ENCODE data around the gene MAPK13.
"Not testable (repeated sequence)": the region's sequence is repeated elsewhere in the genome, so short reads cannot be mapped to it uniquely, and the experiment has no call there.

The MAPK13 gene

DNA sequence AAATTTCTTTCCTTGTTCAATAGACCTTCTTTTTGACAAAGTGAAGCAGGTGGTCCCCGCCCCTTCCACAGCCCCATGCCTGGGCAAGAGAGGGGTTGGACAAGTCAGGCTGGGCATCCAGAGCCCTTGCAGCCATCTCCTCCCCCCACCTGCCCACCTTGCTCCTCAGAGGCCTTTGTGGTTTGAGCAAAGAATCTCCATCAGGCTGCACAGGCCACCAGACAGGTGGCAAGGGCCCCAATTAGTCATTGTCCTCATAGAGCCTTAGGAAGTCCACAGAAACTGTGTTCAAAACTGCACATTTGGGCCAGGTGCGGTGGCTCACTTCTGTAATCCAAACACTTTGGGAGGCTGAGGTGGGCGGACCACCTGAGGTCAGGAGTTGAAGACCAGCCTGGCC, 1.5 kb upstream of the MAPK13 start:
- DNase-seq = no peak

DNA sequence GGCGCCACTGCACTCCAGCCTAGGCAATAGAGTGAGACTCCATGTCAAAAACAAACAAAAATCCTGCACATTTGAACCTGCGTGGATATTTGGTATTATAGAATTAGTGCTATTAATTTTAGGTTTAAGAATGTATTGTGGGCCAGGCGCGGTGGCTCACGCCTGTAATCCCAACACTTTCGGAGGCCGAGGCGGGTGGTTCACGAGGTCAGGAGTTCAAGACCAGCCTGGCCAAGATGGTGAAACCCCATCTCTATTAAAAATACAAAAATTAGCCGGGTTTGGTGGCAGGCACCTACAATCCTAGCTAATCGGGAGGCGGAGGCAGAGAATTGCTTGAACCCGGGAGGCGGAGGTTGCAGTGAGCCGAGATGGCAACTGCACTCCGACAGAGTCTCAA, 979 bp upstream of the MAPK13 start:
- DNase-seq = not testable (repeated sequence)

DNA sequence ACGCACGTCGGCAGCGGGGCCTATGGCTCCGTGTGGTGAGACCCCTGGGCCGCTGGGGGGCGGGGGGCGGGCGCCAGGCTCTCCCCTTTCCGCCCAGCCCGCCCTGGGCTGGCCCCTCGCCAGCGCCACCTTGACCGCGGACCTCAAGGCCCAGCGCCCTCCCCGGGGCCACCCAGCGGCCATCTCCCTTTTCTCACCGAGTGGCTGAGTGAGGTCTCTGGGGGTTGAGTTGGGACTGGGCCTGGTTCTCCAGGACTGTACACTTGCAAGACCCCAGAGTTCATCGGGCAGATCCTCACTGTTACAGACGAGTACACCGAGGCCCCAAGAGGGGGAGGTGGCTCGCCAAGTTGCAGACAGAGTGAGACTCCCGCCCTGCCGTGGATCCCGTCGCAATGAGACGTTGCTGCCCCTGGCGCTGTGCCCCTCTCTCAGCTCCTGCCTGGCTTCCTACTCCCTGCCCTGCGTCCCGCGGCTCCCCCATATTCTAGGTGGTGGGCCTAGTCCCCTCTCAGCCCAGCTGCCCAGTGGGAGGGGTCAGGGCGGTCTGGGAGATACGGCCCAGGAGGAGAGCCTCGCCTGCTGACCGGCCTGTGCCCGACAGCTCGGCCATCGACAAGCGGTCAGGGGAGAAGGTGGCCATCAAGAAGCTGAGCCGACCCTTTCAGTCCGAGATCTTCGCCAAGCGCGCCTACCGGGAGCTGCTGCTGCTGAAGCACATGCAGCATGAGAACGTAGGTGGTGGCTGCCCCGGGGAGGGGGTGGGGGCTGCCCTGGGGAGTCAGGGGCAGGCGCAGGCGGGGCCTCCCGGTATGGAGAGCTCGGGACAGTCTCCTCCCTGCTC, 576 bp downstream of the MAPK13 start:
- peak; percentile 49 for DNase-seq

DNA sequence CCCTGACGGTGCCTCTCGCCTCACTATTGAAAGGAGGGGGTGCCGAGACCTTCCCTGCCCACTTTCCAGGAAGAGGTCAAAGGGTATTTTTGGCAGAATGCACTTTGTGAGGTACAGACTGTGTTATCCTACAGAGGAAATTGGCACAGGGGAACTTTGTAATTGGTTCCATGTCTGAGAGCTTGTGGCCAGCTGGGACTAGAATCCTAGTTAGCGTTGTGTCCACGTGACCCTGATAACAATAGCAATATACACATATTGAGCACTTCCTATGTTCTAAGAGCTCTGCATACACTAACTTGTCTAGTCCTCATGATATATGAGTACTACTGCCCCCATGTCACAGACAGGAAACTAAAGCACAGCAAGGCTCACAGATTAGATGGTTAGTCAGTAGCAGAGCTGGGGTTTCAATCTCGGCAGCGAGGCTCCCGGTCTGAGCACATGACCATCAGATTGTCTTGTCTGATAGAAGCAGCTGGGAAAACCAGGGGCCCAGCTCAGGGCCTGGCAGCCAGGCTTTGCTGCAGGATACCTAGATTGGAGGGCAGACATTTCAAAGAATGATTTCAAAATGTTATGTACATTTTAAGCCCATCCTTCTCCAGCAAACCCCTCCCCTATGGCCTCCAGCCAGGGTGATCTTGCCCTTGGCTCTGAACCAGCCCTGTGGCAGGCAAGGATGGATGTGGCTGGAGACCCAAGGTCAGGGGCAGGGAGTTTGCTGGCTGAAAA, 1.4 kb downstream of the MAPK13 start:
- peak; percentile 85 for DNase-seq

DNA sequence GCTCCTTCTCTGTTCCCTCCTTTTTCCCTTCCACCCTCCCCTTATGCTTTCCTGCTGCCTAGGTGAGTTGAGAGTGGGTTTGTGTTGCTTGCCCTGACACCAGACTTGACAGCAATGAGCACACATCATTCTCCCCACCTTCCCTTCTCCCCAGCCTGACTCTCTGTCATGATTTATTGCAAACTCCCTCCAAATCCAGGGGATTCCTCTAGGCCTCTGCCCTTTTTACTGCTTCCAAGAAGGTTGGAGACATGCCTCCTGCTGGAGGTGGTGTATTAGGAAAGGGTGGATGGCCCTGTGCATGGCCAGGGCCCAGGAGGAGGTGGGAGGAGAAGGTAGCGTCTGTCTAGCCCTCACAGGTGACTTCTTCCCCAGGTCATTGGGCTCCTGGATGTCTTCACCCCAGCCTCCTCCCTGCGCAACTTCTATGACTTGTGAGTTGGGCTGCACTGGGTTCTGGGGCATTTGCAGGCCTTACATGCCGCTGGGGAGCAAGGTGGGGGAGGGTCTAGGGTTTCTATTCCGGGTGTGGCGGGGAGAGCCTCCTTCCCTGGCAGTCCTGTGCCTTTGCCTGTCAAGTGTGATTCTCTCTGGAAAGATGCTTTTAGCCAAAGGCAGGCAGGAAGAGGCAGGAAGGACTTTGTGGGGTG, 2.1 kb downstream of the MAPK13 start:
- no peak for DNase-seq

DNA sequence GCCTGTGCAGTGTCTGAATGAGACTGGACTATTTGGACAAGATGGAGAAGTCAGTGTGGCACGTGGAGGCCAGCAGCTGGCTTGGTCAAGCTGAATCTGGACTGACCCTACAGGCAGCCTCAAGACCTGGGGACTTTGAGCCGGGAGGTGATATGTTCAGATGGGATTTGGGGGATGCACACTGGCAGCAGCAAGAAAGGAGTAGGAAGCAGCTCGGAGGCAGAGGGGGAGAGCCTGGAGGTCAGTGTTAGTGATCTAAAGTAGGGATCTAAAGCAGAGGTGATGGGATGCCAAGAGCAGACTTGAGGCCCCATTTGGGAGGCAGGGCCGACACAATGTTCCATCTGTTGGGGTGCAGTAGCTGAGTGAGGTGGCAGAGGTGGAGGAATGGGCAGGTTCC, 2.8 kb downstream of the MAPK13 start:
- DNase-seq = no peak

DNA sequence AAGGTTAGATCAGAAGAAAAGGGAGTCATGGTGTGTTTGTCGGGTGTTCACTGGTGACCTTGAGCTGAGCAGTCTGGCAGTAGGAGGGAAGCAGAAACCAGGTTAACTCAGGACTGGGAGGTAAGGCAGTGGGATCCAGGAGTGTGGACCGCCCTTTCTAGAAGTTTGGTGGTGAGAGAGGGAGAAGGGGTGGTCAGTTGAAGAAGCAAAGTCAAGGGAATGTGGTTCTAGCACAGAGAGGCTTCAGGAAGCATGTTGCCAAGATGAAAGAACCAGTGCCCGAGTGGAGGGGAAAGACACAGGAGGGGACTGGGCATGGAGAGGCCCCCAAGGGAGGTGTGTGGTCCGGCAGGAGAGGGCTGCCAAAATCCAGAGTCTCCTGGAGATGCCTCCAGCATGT, 3.6 kb downstream of the MAPK13 start:
- DNase-seq = no peak

DNA sequence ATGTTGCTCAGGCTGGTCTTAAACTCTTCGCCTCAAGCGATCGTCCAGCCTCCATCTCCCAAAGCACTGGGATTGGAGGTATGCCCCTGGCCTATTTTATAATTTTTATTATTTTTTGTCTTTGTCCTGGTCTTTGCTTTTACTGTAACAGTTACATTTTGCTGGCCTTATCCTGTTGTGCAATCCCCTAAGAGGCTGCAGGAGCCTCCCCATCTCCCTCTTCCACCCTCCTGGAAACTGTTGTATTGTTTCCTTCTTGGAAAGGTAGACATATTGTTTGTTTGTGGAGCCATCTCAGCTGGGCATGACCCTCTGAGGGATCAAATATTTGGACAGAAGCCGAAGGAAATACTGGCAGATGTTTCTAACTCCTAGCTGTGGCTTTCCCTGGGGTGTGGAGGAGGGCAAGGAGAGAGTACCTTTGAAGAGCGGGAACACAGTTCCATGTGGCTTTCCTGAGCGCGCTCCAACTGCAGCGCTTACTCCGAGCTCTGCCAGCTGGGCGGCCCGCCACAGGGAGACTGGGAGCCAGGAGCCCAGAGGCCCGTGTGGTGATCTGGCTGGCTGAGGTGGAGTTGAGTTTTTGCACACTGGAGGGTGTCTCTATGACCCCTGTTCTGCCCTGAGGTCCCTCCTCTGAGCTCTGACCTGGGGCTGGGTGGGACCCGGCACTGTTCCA, 4.9 kb downstream of the MAPK13 start:
- DNase-seq = no peak

DNA sequence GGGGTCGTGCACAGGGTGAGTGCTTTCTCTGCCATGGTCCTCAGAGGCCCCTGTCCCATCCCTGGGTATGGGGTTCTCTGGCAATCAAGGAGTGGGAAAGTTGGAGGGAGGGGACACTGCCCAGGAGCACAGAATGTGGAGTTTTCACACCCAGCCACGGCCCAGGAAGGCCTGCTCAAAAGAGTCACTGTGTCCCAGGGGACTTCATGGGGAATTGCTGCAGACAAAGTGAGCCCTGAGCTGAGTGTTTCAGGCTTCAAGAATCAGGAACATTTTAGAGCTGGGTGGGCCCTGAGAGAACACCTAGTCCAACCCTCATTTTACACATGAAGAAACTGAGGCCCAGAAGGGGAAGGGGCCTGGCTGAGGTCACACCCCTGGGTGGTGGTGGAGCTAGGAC, 5.7 kb downstream of the MAPK13 start:
- no peak for DNase-seq

DNA sequence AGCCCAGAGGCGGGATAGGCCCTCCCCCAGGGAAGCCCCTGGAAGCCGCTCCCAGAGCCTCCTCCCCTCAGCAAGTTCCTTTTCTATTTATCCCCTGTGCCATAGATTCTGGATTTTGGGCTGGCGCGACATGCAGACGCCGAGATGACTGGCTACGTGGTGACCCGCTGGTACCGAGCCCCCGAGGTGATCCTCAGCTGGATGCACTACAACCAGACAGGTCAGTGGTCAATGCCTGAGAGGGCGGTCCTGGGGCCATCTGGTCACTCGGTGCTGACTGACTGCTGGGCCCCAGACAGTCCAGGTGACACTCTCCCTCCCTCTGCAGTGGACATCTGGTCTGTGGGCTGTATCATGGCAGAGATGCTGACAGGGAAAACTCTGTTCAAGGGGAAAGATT, 6.2 kb downstream of the MAPK13 start:
- DNase-seq = no peak

DNA sequence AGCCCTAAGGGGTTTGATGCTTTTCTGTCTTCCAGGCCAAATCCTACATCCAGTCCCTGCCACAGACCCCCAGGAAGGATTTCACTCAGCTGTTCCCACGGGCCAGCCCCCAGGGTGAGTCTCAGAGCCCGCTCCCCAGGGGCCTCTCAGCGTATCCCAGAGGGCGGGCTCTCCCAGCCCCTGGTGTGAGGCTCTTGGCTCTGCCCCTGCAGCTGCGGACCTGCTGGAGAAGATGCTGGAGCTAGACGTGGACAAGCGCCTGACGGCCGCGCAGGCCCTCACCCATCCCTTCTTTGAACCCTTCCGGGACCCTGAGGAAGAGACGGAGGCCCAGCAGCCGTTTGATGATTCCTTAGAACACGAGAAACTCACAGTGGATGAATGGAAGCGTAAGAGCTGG, 8.4 kb downstream of the MAPK13 start:
- DNase-seq = no peak

DNA sequence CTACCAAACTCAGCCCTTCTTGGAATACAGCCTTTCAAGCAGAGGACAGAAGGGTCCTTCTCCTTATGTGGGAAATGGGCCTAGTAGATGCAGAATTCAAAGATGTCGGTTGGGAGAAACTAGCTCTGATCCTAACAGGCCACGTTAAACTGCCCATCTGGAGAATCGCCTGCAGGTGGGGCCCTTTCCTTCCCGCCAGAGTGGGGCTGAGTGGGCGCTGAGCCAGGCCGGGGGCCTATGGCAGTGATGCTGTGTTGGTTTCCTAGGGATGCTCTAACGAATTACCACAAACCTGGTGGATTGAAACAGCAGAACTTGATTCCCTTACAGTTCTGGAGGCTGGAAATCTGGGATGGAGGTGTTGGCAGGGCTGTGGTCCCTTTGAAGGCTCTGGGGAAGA, 9.1 kb downstream of the MAPK13 start:
- no peak for DNase-seq

DNA sequence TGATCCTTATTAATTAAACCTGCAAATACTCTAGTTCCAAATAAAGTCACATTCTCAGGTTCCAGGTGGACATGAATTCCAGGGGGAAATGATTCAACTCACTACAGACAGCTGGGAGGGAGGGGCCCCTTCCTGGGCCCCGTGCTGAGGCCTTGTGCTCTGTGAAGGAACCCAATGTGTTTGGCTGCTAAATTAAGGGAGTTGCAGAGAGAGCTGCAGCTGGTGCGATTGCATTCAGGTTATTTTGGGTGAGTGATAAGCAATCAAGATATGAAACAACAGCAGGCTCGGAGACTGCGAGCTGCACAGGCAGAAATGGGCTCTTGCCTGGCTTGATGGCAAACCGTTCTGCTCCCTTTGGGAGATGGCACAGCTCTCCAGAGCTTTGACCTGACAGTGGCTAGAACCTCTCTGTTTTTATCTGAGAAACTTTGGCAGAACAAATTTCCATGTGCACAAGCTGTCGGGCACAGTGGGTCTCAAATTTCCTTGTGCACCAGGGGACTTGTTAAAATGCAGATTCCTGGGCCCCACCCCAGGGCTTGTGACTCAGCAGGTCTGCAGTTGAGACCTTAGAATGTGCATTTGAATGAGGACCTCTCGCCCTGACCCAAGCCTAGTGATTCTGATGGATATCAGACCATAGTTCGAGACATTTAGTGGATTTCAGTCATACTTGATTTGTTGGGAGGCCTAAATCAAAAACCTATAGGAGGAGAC, 9.8 kb downstream of the MAPK13 start:
- DNase-seq = no peak

DNA sequence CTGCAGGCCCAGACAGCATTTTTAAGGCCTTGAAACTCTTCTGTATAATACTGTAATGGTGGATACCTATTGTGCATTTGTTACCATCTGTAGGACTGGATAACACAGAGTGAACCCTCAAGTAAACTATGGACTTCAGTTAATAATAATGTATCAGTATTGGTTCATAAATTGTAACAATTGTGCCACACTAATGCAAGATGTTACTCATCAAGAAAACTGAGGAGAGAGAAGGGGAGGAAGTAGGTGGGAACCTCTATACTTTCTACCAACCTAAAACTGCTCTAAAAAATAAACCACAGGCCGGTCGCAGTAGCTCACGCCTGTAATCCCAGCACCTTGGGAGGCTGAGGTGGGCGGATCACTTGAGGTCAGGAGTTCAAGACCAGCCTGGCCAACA, 10.8 kb downstream of the MAPK13 start:
- no peak for DNase-seq

DNA sequence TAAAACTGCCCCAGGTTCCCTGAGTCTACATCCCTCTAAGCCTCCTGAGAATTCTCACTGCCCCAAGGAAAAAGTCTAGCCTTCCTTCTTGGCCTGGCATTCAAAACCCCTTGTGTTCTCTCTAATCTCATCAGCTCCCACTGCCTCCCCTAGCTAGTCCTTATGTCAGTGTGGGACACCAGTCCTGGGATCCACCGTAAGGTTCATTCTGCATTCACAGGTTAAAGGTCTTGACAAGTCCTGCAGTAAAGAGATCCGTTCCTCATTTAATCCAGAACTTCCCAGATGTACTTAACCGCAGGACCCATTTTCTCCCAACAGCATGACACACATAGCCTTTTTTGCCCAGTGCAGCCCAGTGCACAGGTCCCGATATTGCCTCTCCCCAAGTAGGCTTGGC, 11.6 kb downstream of the MAPK13 start:
- DNase-seq = no peak

DNA sequence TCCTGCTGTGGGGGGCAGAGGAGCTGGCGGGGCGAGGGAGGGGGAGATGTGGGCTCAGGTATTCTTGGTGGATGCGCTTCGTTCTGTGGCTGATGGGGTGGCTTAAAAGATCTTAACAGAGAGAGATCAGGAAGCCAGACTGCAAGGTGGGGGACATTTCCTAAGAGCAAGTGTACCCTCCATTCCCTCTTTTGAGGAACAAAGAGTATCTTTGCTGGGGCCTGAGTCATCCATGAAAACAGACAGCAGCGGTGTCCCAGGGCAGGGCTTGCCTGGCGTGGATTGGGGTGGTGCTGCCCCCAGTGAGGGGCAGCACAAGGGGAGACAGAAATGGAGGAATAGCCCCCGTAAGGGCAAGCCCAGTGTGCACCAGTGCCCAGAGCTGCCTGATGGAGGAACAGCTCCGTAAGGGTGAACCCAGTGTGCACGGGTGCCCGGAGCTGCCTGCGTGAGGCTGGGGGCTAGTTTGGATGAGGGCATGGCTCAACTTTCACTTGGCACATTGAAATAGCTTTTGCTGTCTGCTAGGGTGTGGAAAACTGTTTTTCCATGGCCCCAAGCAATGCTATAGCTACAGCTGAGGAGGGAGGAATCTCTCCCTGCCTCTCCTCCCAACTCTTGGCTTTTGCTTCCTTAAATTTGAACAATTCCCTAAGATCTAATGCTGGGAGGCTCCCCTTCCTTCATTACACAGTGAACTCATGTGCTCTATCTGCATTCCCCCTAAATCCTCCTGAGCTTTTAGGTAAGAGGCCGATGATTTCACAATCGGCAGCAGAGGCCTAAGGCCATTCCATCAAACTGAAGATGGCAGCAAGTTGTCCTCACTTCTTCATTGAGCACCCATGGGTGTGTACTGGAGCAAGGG, 12.9 kb downstream of the MAPK13 start:
- no peak for DNase-seq

DNA sequence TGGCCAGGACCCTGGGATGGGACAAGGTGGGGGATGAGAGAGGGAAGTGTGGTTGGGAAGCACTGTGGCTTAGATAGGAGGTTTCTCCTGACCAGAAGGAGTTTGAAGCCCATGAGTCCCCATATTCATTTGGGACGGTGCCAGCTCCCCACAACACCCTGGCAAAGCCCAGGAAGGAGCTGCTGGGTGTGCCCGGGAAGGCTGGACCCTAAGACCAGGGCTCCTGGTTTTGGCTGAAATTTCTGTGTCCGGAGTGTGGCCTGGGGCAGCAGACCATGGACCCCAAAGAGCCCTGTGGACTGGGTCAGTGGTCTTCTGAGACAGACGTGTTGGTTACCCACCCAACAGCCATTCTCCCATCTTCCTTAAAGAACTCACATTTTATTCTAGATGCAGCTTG, 15.2 kb downstream of the MAPK13 start:
- DNase-seq = no peak

DNA sequence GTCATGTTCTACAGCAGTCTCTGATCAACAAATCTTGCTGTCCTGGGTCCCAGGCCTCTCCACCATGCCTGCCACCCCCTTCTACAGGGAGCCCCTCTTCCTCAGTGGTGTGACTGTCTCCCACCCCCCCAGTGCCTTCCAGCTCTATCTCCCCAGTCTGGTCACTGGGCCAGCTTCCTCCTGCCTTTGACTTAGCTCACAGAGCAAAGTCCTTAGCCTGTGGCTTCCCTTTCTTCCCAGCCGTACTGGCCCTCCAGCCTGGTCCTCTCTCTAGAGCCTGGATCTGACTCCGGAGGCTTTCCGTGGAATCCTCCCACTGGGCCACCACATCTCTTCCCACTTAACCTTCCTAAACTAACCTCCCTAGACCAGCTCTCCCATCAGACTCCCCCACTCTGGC, 17.0 kb downstream of the MAPK13 start:
- DNase-seq = no peak

DNA sequence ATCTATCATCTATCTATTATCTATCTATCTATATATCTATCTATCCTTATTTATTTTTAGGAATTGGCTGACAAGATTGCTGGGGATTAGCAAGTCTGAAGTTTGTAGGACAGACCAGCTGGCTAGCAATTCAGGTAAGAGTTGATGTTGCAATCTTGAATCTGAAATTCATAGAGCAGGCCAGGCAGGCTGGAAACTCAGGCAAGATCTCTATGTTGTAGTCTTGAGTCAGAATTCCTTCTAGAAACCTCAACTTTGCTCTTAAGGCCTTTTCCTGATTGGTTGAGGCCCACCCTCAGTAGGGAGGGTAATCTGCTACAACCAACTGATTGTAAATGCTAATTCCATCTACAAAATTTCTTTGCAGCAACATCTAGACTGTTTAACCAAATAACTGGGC, 19.2 kb downstream of the MAPK13 start:
- DNase-seq = no peak

DNA sequence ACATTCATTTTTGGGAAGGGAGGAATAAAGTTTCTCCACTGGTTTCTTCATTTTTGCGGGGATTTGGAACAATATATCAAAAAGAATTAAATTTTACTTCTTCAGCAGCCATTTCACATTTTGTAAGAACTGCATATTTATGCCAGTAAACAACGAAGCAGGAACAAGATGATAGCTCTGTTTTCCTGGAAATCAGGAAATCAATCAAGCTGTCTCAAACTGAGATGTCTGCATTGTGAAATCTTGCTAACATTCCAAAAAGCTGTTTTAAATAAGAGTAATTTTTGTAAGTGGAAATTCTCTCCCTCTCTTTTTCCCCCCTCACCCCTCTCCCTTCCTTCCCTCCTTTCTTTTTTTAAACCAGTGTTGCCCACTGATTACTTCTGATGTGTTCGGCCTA, 20.0 kb downstream of the MAPK13 start:
- DNase-seq = no peak

DNA sequence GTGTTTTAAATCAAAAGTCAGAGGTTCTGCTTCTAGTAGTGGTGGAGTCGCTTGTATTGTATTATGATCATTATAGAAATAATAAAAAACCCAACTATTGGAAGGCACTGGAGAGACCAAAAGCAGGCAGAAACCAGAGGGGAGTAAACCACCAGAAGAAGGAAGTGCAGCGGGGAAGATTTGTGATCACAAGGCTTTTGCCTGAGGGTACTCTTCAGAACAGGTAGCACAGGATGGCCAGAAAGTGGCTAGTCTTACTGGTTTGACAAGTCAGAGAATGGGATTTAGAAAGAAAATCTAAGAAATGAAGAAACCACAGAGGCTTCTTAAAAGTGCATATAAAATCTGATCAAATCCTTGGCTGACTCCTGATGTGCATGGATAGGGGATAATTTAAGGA, 24.0 kb downstream of the MAPK13 start:
- no peak for DNase-seq

DNA sequence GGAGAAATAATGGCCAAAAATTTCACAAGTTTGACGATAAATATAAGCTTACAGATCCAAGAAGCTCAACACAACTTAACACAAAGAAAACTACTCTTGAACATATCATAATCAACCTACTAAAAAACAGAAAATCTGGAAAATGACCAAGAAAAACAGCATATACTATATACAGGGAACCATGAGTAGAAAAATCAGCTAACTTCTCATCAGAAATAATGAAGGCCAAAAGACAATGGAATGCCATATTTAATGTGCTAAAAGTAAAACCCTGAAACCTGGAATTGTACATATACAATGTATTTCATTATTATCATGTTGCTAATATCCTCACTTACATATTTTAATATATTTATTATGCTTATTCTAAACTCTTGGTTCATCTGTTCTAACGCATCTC, 25.3 kb downstream of the MAPK13 start:
- DNase-seq = no peak
